CD4-positive, alpha-beta T cell treated with Interleukin-15 for 1 hour (primary cell): ENCODE measurements around the gene UPK1A.
A peak's percentile ranks its signal among the peaks of the same experiment; 100 is the strongest.

Experiments used
- DNase-seq: peaks from one replicate; pipeline ENCODE4 v3.0.0-alpha.2; 2020

The UPK1A gene

DNA sequence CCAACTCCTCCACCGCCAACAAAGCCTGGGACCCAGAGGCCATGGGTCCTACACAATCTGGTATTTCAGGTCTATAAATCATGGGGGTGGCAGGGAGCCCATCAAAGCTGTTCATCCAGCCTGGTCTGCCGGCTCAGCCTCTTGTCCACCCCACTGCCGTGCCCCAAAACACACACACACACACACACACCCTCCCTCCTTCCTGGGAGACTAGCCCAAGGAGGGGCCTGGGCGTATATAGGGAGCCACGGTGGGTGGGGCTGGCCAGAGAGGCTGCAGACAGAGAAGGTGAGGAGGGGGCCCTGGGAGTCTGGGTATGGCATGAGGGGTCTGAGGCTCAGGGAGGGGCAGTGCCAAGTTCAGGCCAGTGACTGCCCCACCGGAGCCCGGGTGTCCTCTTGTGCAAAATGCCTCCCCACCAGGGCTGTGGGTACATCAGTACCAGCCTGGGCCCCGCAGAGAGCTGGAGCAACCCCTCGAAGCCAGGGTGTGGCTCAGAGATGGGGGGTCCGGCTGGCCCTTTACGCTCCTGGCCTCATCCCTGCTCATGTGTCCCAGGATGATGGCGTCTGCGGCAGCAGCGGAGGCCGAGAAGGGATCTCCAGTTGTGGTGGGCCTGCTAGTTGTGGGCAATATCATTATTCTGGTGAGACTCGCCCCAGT is at the start of gene UPK1A:
Gene UPK1A, plus strand, starts transcription at position 267 of the 663 bp plus-strand sequence. Its CDS starts 296 bp downstream, at position 563.
- no peak for DNase-seq

GRCh38 chr19:35618857-35619256 is 47.5 kb upstream of the UPK1A start:
- no peak for DNase-seq

GRCh38 chr19:35619290-35619923 is 46.9 kb upstream of the UPK1A start:
- no peak for DNase-seq

DNA sequence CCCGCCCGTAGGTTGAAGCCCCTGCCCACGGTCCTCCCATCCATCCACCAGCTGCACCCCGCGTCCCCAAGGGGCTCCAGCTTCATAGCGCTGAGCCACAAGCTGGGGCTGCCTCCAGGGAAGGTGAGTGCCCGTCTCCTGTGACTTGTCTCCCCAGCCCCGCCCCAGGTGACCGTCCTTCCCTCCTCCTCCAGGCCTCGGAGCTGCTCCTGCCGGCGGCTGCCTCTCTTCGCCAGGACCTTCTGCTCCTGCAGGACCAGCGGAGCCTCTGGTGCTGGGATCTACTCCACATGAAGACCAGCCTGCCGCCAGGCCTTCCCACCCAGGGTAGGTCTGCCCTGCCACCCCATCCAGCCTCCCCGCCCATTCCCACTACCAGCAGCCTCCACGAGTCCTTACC is 46.3 kb upstream of the UPK1A start:
- no peak for DNase-seq

GRCh38 chr19:35621708-35622107 is 44.6 kb upstream of the UPK1A start:
- no peak for DNase-seq

DNA sequence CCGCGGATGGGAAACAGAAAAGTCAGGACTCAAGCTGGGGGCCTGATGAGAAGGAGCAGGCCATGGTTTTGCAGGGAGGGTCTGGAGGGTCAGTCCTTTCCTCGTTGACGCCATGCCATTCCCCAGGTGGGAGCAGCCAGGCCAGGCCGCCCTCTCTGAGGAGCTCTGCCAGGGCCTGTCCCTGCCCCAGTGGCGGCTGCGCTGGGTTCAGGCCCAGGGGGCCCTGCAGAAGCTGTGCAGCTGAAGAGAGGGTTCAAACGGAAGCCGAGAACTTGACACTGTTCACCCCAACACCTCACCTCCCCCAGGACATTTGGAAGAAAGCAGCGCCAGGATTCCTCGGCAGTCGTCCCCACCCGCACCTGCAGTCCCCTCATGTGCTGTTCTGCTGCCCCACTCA is 43.6 kb upstream of the UPK1A start:
- DNase-seq = no peak

GRCh38 chr19:35623327-35624010 is 42.8 kb upstream of the UPK1A start:
- no peak for DNase-seq

DNA sequence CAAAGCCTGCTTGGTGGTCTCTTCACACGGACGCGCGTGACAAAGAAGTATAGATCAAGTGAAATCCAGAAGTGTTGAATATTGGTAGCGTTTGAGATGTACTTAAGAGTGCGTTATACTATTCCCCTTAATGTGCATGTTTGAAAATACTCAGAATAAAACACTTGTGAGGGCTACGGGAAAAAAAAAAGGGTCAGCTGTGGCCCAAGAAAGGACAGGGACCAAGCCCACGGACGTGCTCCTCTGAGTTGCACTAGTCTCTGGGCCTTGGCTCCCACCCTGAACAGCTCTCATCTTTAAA is 38.1 kb upstream of the UPK1A start:
- DNase-seq = no peak

DNA sequence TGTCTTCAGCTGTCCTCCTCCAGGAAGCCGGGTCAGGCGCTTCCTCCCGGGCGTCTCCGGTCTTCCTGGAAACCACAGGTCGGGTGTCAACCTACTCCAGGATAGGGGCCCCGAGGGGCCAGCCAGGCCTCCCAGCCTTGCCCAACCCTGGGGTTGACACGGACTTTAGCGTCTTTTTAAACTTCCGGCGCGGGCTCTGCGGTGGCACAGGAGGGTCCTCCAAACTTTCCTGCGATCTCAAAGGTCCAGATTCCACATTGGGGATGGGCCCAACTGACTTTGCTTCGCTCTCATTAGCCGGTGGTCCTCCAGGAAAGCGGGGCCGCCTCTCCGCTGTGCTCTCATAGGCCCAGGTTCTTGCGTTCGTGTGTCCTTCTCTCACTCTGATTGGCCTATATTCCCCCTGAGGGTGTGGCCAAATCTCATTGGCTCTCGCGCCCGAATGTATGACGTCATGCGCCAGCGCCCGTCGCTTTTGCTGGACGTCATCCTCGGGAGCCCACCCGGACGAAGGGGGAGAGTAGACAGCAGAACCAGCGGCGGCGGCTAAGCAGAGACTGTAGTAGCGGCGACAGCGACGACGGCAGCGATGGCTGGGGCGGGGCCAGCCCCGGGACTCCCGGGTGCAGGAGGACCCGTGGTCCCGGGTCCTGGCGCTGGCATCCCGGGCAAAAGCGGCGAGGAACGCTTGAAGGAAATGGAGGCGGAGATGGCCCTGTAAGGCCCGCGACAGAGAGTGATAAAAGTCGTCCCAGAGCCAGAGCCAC is 37.6 kb upstream of the UPK1A start, which contains the start of gene RBM42:
Gene RBM42, plus strand, starts transcription at position 472 of the 767 bp plus-strand sequence. Its CDS starts 118 bp downstream, at position 590.
- DNase-seq = peak; percentile 97

DNA sequence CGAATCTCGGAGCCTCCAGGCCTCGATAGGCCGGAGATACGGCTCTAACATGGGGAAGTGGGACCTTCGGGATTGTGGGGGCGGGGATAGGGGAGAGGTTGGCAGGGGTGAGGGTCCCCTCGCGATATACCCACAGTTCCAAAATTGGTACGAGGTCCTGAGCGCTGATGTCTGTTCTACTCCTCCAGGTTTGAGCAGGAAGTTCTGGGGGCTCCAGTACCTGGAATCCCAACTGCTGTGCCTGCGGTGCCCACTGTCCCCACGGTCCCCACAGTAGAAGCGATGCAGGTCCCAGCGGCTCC is 37.0 kb upstream of the UPK1A start:
- no peak for DNase-seq

DNA sequence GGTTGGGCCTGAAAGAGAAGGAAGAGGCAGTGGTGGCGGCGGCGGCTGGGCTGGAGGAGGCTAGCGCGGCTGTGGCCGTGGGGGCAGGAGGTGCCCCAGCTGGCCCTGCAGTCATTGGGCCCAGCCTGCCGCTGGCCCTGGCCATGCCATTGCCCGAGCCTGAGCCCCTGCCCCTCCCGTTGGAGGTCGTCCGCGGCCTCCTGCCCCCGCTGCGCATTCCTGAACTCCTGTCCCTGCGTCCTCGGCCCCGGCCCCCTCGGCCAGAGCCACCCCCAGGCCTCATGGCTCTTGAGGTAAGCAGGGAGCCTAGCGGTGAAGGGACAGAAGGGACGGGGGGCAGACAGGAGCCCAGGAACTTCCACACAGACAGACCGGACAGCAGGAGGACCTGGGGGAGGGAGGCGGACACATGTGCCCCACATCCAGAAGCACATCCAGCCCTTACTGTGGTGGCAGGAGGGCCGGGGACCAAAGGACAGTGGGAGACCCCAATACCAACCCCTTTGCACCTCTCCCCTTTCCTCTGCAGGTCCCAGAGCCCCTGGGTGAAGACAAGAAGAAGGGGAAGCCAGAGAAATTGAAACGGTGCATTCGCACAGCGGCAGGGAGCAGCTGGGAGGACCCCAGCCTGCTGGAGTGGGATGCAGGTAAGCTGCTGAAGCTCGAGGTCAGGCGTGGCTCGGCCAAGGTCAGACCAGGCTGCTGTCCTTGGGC is 32.4 kb upstream of the UPK1A start:
- DNase-seq = no peak

- DNase-seq = no peak
Observed at GRCh38 chr19:35636651-35637050, 29.7 kb upstream of the UPK1A start.

GRCh38 chr19:35637165-35637564 is 29.2 kb upstream of the UPK1A start:
- DNase-seq = no peak

- no peak for DNase-seq
Observed at GRCh38 chr19:35639321-35639639, 27.0 kb upstream of the UPK1A start.

GRCh38 chr19:35639863-35640262 is 26.5 kb upstream of the UPK1A start:
- no peak for DNase-seq

- peak; percentile 57 for DNase-seq
Observed at GRCh38 chr19:35641515-35642151, 24.7 kb upstream of the UPK1A start, which contains the start of gene ETV2. Gene ETV2, plus strand, starts transcription at chr19:35641745. Its CDS starts 716 bp downstream, at chr19:35642461.

- no peak for DNase-seq
Observed at GRCh38 chr19:35642312-35642711, 24.0 kb upstream of the UPK1A start.

DNA sequence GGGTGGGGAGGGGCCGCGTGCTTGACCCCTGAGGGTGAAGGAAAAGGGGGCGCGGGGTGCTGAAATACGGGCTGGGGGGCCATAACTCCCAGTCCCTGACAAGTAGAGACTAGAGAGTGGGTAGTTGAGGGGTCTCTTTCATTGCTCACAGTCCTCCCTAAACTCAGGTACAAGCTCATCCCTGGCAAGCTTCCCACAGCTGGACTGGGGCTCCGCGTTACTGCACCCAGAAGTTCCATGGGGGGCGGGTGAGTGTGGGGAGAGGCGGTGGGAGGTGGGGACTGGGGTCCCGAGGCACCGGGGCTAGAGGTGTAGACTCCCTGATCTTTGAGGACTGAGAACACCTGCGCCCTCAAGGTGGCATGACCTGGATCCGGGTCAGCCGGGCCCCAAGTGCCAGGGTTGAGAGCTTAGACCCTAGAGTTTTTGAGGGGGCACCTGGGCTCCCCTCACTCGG is 23.5 kb upstream of the UPK1A start:
- DNase-seq = no peak

DNA sequence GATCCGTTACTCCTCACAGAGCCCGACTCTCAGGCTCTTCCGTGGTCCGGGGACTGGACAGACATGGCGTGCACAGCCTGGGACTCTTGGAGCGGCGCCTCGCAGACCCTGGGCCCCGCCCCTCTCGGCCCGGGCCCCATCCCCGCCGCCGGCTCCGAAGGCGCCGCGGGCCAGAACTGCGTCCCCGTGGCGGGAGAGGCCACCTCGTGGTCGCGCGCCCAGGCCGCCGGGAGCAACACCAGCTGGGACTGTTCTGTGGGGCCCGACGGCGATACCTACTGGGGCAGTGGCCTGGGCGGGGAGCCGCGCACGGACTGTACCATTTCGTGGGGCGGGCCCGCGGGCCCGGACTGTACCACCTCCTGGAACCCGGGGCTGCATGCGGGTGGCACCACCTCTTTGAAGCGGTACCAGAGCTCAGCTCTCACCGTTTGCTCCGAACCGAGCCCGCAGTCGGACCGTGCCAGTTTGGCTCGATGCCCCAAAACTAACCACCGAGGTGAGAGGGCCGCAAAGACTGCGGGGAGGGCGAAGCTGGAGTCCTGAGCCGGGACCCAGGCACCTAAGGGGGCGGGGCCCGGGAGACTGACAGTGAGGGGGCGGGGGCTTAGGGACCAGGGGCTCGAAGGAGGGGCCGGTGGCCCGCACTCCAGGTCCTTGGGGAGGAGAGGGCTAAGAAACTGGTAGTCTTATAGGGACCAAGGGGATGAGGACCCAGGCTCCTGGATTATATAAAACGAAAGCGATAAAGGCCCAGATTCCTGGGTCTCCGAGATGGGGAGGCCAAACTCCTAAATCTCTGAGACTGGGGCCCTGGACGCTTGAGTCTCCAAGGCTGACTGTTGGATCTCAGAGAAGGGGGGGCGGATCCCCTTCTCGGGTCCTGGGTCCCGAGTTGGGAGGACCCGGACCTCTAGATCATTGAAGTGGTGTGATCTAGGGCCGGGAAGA is 22.8 kb upstream of the UPK1A start:
- DNase-seq = peak; percentile 81

DNA sequence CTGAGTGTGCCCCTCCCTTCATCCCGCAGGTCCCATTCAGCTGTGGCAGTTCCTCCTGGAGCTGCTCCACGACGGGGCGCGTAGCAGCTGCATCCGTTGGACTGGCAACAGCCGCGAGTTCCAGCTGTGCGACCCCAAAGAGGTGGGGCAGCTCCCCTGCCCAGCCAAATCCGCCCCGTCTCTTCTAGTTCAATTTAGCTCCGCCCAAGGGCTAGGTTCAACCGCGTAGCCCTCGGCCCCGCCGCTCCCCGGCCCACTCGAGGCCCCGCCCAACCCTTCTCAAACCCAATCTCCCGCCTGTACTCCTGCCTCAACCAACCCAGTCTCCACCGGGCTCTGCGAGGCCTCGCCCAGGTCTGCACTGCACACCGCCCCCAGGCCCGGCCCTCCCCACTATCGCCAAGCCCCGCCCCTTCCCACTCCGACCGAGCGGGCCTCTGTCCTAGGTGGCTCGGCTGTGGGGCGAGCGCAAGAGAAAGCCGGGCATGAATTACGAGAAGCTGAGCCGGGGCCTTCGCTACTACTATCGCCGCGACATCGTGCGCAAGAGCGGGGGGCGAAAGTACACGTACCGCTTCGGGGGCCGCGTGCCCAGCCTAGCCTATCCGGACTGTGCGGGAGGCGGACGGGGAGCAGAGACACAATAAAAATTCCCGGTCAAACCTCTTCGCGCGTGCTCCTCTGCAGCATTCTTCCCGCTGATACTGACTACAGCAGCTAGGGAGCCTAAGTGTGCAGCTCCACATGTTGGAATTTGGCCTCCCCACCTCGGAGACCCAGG is 21.9 kb upstream of the UPK1A start:
- DNase-seq = peak; percentile 98
